NT2/D1 (cell line): ENCODE results near the gene LRRC3C.

ENCODE experiments used
- YY1 ChIP-seq: IDR thresholded peaks from 2 replicates; pipeline ENCODE4 v1.6.1; 2011; ENCODE audit not compliant: insufficient read length, insufficient read depth
- ZNF274 ChIP-seq: IDR thresholded peaks from 2 replicates; pipeline ENCODE4 v1.6.1; 2011; ENCODE audit warnings: mild to moderate bottlenecking, low read depth, low read length

GRCh38 chr17:39927101-39927928 lies at the start of gene LRRC3C, which contains the start of gene ORMDL3:
- TF ChIP-seq ZNF274 (no peak), YY1 (no peak)
